ENCODE data around the gene THAP11.

The THAP11 gene

GRCh38 chr16:67804853-67805542 is 37.1 kb upstream of the THAP11 start:
- peak overlapping the region; percentile 0 for H3K27ac ChIP-seq (ENCODE audit: low read depth, low read length, poor library complexity, severe bottlenecking)
- peak overlapping the region; percentile 91 for H3K9ac ChIP-seq (ENCODE audit: low read length)
- peak overlapping the region; percentile 99 for H3K4me2 ChIP-seq (ENCODE audit: low read length)
- H3F3A ChIP-seq (ENCODE audit: insufficient read depth, low read length), result no peaks in the 10 kb centered on the region
- H3K36me3 ChIP-seq (ENCODE audit: insufficient read depth, low read length), result peaks cover 27% of the 10 kb centered on the region; the same call in 1 of the 2 replicates
- no peak for TF ChIP-seq EZH2 (IDR thresholded peaks at IDR 0.05; ENCODE audit: borderline replicate concordance, low read length)
- TF ChIP-seq, protein P1, sequence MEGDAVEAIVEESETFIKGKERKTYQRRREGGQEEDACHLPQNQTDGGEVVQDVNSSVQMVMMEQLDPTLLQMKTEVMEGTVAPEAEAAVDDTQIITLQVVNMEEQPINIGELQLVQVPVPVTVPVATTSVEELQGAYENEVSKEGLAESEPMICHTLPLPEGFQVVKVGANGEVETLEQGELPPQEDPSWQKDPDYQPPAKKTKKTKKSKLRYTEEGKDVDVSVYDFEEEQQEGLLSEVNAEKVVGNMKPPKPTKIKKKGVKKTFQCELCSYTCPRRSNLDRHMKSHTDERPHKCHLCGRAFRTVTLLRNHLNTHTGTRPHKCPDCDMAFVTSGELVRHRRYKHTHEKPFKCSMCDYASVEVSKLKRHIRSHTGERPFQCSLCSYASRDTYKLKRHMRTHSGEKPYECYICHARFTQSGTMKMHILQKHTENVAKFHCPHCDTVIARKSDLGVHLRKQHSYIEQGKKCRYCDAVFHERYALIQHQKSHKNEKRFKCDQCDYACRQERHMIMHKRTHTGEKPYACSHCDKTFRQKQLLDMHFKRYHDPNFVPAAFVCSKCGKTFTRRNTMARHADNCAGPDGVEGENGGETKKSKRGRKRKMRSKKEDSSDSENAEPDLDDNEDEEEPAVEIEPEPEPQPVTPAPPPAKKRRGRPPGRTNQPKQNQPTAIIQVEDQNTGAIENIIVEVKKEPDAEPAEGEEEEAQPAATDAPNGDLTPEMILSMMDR (IDR thresholded peaks at IDR 0.05; ENCODE audit: low read length), result no peak
- no peaks in the 10 kb centered on the region for H4K20me1 ChIP-seq (ENCODE audit: insufficient read depth, low read length)
- peaks cover 24% of the 10 kb centered on the region for H3K79me2 ChIP-seq (ENCODE audit: insufficient read depth, low read length)
- no peaks in the 10 kb centered on the region for H3K9me2 ChIP-seq (ENCODE audit: low read depth, low read length)
- H3K4me3 ChIP-seq (ENCODE audit: low read depth, low read length, poor library complexity, severe bottlenecking), result peak overlapping the region; percentile 94
- no peaks in the 10 kb centered on the region for H3K27me3 ChIP-seq (ENCODE audit: insufficient read depth, low read length)
- H3K9me3 ChIP-seq (ENCODE audit: low read length), result no peaks in the 10 kb centered on the region
- H2AFZ ChIP-seq (ENCODE audit: low read length), result no peak overlapping the region
- H3K4me1 ChIP-seq (ENCODE audit: insufficient read depth, low read length, severe bottlenecking), result peaks cover 42% of the 10 kb centered on the region

DNA sequence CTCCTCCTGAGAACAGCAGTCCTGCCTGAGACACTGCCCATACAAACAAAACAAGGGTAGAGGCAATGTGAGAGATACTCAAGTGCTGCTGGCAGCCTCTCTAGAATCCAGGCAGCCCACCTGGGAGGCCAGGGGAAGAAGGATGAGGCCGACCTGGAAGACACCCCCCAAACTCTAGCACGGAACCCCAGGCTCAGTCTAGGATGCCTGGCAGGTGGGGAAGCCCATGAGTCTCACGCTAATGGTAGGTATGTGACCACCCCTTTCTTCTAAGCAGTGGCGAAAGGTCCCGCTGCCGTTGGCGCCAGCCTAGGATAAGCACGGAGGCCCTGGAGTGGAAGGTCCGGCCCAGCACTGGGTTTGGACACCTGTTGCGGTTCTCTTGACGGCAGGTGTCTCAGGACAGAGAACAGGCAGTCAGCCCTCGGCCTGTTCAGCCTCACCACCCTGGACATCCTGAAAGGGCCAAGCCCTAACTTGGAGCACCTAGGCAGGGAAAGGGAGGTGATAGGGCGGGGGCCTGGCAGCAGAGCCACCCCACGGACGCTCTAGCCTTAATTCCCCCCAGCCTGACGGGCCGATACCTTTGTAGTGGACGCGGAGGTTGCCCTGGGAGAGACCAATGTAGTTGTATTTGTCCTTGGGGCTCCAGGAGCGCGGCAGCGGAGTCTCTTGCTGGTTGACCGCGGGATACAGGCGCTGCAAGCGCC is 36.2 kb upstream of the THAP11 start:
- Histone ChIP-seq H4K20me1 (ENCODE audit: insufficient read depth, low read length) (no peaks in the 10 kb centered on the region), H3K27me3 (ENCODE audit: insufficient read depth, low read length) (no peaks in the 10 kb centered on the region), H3K4me3 (ENCODE audit: low read depth, low read length, poor library complexity, severe bottlenecking) (peak overlapping the region; percentile 94), H3K36me3 (ENCODE audit: insufficient read depth, low read length) (peaks cover 21% of the 10 kb centered on the region; the same call in 1 of the 2 replicates), H3K9me2 (ENCODE audit: low read depth, low read length) (no peaks in the 10 kb centered on the region), H3K79me2 (ENCODE audit: insufficient read depth, low read length) (peaks cover 23% of the 10 kb centered on the region), H3K4me1 (ENCODE audit: insufficient read depth, low read length, severe bottlenecking) (peaks cover 42% of the 10 kb centered on the region), H2AFZ (ENCODE audit: low read length) (no peak overlapping the region), H3K9ac (ENCODE audit: low read length) (peak overlapping the region; percentile 91), H3K27ac (ENCODE audit: low read depth, low read length, poor library complexity, severe bottlenecking) (peak overlapping the region; percentile 0), H3K9me3 (ENCODE audit: low read length) (no peaks in the 10 kb centered on the region), H3K4me2 (ENCODE audit: low read length) (peak overlapping the region; percentile 99), H3F3A (ENCODE audit: insufficient read depth, low read length) (no peaks in the 10 kb centered on the region)
- TF ChIP-seq, protein P1 (IDR thresholded peaks at IDR 0.05; ENCODE audit: low read length), result no peak
- no peak for TF ChIP-seq EZH2 (IDR thresholded peaks at IDR 0.05; ENCODE audit: borderline replicate concordance, low read length)

DNA sequence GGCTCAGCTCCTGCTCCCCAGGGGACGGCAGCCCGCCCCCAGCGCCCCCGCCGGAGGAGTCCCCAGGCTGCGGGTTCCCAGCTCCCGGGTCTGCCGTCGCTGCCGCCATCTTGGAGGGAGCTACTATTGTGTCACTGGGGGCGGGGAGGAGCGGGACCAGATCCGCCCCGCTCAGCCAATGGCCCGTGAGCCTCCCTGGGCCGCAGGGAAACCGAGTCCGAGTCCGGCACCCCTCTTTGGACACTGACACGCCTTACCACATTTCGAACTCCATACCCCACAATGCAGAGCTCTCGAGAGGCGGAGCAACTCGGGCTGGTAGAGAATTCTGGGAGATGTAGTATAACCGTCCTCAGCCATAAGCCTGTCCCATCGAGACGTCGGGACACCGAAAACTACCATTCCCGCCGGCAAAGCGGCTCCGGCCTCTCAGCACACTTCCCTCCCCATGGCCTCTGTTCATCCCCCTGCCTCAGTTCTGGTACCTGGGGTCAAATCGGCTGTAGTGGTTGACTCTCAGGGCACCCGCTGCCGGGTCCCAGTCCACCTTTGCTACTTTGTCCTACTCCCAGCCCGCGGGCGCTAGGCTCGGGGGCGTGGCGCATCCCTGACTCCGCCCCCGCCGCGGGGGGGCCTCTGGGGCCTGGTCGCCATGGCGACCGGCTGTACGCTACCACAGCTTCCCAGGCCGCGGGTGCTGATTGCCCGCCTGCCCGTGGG is 35.5 kb upstream of the THAP11 start, which contains the start of the genes RANBP10 and TSNAXIP1:
TSS of gene RANBP10 (minus strand) at position 133 of the 720 bp plus-strand sequence. CDS start at position 109, 24 bp downstream.
TSS of gene TSNAXIP1 (plus strand) at position 462 of the 720 bp plus-strand sequence. CDS start 261 bp downstream, outside the sequence.
- Histone ChIP-seq H3K79me2 (ENCODE audit: insufficient read depth, low read length) (peaks cover 17% of the 10 kb centered on the region), H3F3A (ENCODE audit: insufficient read depth, low read length) (no peaks in the 10 kb centered on the region), H3K4me2 (ENCODE audit: low read length) (peak within 1 kb of the TSS; percentile 99), H4K20me1 (ENCODE audit: insufficient read depth, low read length) (no peaks in the 10 kb centered on the region), H3K27ac (ENCODE audit: low read depth, low read length, poor library complexity, severe bottlenecking) (peak within 1 kb of the TSS; percentile 0), H3K9me2 (ENCODE audit: low read depth, low read length) (no peaks in the 10 kb centered on the region), H2AFZ (ENCODE audit: low read length) (0 out of 2 replicates have a peak within 1 kb of the TSS, but pooled peaks have one; percentile 20), H3K36me3 (ENCODE audit: insufficient read depth, low read length) (peaks cover 14% of the 10 kb centered on the region; the same call in 1 of the 2 replicates), H3K4me3 (ENCODE audit: low read depth, low read length, poor library complexity, severe bottlenecking) (peak within 1 kb of the TSS; percentile 94), H3K4me1 (ENCODE audit: insufficient read depth, low read length, severe bottlenecking) (peaks cover 38% of the 10 kb centered on the region), H3K9me3 (ENCODE audit: low read length) (no peaks in the 10 kb centered on the region), H3K9ac (ENCODE audit: low read length) (peak within 1 kb of the TSS; percentile 91), H3K27me3 (ENCODE audit: insufficient read depth, low read length) (no peaks in the 10 kb centered on the region)
- no peak for TF ChIP-seq EZH2 (IDR thresholded peaks at IDR 0.05; ENCODE audit: borderline replicate concordance, low read length)
- TF ChIP-seq, protein P1 (IDR thresholded peaks at IDR 0.05; ENCODE audit: low read length), result no peak

Measured in OCI-LY1 (cell line).